ENCODE measurements around the gene SLC25A38. TPM values are rescaled to one million over a fixed set of nuclear protein-coding genes. Genes with fewer than 3 reads are reported as not detected.

SLC25A38 gene
- total and polyA plus RNA-seq, 5 experiments from 2014 or later, result 34.2 to 53.4 (median 51.7) TPM

DNA sequence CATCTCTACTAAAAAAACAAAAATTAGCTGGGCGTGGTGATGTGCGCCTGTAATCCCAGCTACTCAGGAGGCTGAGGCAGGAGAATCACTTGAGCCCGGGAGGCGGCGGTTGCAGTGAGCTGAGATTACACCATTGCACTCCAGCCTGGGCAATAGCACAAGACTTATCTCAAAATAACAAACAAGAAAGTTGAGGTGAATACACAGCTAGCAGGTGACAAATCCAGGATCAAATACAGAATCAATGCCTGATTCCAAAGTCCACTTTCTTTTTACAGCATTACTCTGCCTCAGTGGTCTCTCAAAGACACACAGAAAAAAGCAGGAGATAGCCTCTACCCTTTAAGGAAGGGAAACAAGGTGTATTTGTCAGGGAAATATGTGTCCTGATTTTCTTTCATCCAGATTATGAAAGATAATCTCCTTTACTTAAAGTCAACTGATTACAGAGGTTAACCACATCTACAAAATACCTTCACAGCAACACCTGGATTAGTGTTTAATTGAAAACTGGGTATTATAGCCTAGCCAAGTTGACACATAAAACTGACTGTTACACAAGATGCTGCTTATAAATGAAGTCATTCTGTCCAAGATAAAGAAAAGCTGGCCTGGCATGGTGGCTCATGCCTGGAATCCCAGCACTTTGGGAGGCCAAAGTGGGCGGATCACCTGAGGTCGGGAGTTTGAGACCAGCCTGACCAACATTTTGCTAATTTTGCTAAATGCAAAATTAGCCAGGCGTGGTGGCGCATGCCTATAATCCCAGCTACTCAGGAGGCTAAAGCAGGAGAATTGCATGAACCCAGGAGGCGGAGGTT is 4.0 kb upstream of the SLC25A38 start:
- Mint-ChIP-seq H3K4me3 (no peak overlapping the region), H3K9me3 (no peaks in the 10 kb centered on the region), H3K4me1 (peaks cover 6 to 21% (median 16%) of the 10 kb centered on the region in 4 donors), H3K36me3 (no peaks in the 10 kb centered on the region), H3K27ac (no peak overlapping the region), H3K27me3 (peaks cover 0 to 4% (median 0%) of the 10 kb centered on the region in 5 donors)
- POLR2A ChIA-PET, result interaction anchor here (0.7 kb wide), 1 partner anchor 1397 kb away, joined by 4 read pairs; no protein-coding TSS in a partner anchor
- ATAC-seq, result no peak
- DNase-seq, result no peak

DNA sequence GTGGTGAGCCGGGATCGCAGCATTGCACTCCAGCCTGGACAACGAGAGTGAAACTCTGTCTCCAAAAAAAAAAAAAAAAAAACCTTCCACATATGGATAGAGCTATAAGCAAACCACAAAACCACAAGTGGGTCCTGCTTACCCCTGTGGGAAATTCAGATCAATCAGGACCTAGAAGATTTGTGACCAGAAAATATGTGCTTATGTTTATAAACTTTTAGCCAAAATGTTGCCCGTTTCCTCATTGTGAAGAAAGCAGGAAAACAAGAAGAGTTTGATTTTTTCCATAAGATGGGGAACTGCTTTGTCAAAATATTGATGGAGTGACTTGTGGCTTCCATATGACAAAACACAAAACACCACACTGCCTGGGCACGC is 3.4 kb upstream of the SLC25A38 start:
- Mint-ChIP-seq H3K27ac (no peak overlapping the region), H3K27me3 (peaks cover 0 to 4% (median 0%) of the 10 kb centered on the region in 5 donors), H3K4me1 (peaks cover 6 to 26% (median 20%) of the 10 kb centered on the region in 4 donors), H3K36me3 (no peaks in the 10 kb centered on the region), H3K4me3 (no peak overlapping the region), H3K9me3 (no peaks in the 10 kb centered on the region)
- no peak for DNase-seq
- POLR2A ChIA-PET, result interaction anchor here (0.7 kb wide), 1 partner anchor 1397 kb away, joined by 4 read pairs; no protein-coding TSS in a partner anchor
- ATAC-seq, result no peak

DNA sequence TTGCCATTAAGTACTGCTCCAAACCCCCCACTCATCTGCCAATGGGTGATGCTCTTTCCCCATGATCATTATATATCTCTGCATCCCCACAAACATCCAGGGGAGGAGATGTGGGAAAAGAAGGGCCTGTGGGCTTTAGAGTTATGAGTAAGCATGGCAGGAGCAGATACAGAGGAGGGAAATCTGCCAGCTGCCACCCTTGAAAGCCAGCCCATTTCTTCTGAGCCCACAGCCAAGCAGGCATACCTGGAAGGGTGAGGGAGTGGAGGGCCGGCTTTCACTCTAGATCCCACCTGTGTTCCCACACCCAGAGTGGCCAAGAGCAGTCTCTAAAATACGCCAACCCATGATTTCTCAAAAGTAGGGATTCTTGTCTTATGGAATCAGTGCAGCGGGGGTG is 1.7 kb upstream of the SLC25A38 start:
- Mint-ChIP-seq H3K27me3 (peaks cover 0 to 4% (median 0%) of the 10 kb centered on the region in 5 donors), H3K36me3 (no peaks in the 10 kb centered on the region), H3K9me3 (no peaks in the 10 kb centered on the region), H3K4me3 (peak overlapping the region in 3 of 10 donors; percentile 4 to 28 (median 22)), H3K4me1 (peaks cover 15 to 43% (median 35%) of the 10 kb centered on the region in 4 donors), H3K27ac (peak overlapping the region in 5 of 10 donors; percentile 22 to 73 (median 65))
- POLR2A ChIA-PET, result interaction anchor here (0.7 kb wide), 1 partner anchor 172 kb away, joined by 3 read pairs; no protein-coding TSS in a partner anchor
- DNase-seq, result no peak
- ATAC-seq, result no peak

DNA sequence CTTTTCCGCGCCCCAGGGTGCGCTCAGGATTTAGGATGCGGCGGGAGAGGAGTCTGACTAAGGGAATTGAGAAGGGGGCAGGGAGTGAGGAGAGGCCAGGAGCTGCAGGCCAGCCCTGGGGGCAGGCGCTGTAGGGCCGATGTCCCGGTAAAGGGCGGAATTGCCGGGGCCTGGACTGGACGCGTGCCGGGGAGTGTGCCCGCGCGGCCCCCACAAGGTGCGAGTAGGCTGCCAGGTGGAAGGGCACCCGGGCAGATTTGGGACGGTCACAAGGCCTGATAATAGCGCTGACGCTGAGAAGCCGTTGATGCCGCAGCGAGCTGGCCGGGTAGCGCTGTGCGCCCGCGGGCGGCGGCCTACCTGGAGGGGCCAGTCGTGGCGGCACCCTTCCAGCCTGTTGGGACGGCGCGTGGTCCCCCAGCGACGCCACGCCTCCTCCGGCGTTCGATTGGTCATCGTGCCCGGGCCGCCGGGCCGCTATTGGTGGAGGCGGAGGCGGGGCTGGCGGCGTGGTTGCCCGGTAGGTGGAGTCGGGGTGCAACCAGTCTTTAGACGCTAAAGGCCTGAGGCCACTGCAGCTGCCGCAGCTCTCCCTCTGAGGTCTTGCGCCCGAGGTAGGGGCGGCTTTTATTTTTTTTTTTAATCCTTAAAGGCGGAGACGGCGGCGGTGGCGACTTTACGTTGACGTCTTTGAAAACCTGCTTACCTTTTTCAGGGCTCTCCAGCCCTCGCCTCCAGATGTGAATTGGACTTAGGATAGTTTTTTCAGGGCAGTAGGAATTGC is 903 bp downstream of the SLC25A38 start:
- Mint-ChIP-seq H3K36me3 (peaks cover 0 to 7% (median 0%) of the 10 kb centered on the region in 3 donors), H3K4me1 (peaks cover 32 to 65% (median 55%) of the 10 kb centered on the region in 4 donors), H3K27me3 (no peaks in the 10 kb centered on the region), H3K27ac (peak overlapping the region; percentile 98 to 100 (median 99)), H3K4me3 (peak overlapping the region; percentile 96 to 100 (median 99)), H3K9me3 (no peaks in the 10 kb centered on the region)
- POLR2A ChIA-PET, result interaction anchor here (0.6 to 7.0 kb wide), 6 partner anchors 21 to 1078 kb away, joined by 3 to 67 read pairs (median 3); partner anchors contain the start of gene RPSA
- ATAC-seq (peak; percentile 75 to 82), DNase-seq (peak; percentile 88 to 95 (median 92))

DNA sequence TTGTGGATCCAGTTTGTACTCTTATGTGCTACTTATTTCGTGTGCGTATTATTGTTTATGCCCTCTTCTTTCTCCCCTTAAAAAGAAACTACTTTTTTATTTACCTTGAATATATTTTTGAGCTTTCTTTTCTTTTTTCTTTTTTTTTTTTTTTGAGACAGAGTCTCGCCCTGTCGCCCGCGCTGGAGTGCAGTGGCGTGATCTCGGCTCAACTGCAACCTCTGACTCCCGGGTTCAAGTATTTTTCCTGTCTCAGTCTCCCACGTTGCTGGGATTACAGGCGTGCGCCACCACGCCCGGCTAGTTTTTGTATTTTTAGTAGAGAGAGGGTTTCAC is 1.5 kb downstream of the SLC25A38 start:
- DNase-seq, result no peak
- ATAC-seq, result no peak
- POLR2A ChIA-PET, result interaction anchor here (0.7 to 7.0 kb wide), 4 partner anchors 22 to 334 kb away, joined by 3 to 67 read pairs (median 3); partner anchors contain the start of gene RPSA
- Mint-ChIP-seq H3K27ac (peak overlapping the region; percentile 47 to 100 (median 99)), H3K36me3 (peaks cover 0 to 12% (median 0%) of the 10 kb centered on the region in 3 donors), H3K27me3 (no peaks in the 10 kb centered on the region), H3K9me3 (no peaks in the 10 kb centered on the region), H3K4me1 (peaks cover 34 to 70% (median 61%) of the 10 kb centered on the region in 4 donors), H3K4me3 (peak overlapping the region; percentile 96 to 100 (median 99))

DNA sequence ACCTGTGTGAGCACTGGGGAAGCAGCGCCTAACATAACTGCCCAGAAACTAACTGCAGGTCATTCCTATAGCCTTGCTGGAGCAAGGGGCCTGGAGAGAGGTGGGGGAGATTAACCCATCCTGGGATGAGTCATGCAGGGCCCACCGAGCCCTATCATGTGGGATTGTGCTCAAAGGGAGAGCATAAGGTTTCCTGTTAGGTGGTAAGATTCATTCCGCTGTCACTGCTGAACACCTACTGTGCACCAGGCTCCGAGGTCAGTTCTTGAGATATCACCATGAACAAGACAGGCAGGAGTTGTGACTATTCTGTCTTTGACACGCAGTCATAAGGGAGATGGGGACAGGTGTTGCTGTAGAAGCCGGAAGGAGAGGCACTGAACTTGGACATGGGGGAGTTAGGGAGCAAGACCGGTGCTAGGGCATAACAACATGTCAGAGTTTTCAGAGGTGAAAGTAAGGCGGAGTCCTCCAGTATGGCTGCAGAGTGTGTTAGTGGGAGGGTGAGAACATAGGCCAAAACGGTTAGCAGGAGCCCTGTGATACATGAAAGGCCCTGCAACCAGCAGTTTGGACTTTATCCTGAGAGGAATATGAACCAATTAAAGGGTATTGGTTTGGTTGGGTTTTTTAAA is 2.4 kb downstream of the SLC25A38 start:
- peaks cover 0 to 22% (median 3%) of the 10 kb centered on the region in 3 donors for H3K36me3 Mint-ChIP-seq
- DNase-seq (peak in 2 of 10 donors; percentile 3 to 16), ATAC-seq (no peak)
- no peaks in the 10 kb centered on the region for H3K27me3 Mint-ChIP-seq
- POLR2A ChIA-PET, result interaction anchor here (1.0 to 7.0 kb wide), 2 partner anchors 15 to 22 kb away, joined by 3 to 67 read pairs; partner anchors contain the start of gene RPSA
- H3K27ac Mint-ChIP-seq, result peak overlapping the region in 7 of 10 donors; percentile 32 to 100 (median 89)
- peak overlapping the region; percentile 96 to 100 (median 99) for H3K4me3 Mint-ChIP-seq
- peaks cover 34 to 80% (median 68%) of the 10 kb centered on the region in 4 donors for H3K4me1 Mint-ChIP-seq
- H3K9me3 Mint-ChIP-seq, result no peaks in the 10 kb centered on the region

DNA sequence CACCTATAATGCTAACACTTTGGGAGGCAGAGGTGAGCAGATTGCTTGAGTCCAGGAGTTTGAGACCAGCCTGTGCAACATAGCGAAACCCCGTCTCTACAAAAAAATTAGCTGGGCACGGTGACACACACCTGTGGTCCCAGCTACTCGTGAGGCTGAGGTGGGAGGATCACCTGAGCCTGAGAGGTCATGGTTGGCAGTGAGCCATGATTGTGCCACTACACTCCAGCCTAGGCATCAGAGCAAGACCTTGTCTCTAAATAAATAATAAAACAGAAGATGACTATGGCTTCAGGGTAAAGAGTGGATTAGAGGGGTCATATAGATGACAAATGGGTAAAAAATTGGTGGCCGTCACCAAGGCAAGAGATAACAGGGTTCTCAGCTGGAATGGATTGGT is 3.1 kb downstream of the SLC25A38 start:
- Mint-ChIP-seq H3K27me3 (no peaks in the 10 kb centered on the region), H3K4me3 (peak overlapping the region in 8 of 10 donors; percentile 7 to 71 (median 42)), H3K4me1 (peaks cover 34 to 87% (median 71%) of the 10 kb centered on the region in 4 donors), H3K27ac (peak overlapping the region in 5 of 10 donors; percentile 20 to 81 (median 51)), H3K9me3 (no peaks in the 10 kb centered on the region), H3K36me3 (peaks cover 0 to 29% (median 9%) of the 10 kb centered on the region in 3 donors)
- POLR2A ChIA-PET, result interaction anchor here (0.8 to 7.0 kb wide), 3 partner anchors 14 to 22 kb away, joined by 3 to 67 read pairs (median 4); partner anchors contain the start of gene RPSA
- no peak for ATAC-seq
- DNase-seq, result no peak

DNA sequence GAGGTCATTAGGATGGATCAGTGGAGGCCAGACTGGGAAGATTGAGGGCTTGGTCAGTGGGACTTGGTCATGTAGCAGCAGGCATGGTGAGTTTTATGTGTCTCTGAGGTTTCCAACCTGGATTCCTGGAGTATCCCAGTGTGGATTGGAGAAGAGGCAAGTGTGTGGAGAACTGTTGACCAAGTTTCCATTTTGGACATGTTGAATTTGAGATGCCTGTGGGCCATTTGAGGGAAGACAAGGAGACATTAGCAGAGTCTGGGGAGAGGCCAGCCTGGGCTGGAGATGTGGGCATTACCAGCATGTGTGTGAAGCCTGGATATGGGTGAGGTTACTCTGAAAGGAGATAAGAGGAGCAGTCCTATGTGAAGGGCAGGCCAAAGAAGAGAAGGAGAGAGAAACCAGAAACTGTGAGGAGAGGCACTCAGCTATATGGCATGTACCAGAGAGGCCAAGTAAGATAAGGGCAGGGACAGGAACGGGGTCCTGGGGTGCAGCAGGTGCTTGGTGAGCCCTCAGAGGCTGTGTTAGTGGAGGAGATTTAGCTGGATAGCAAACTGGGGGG is 4.3 kb downstream of the SLC25A38 start:
- H3K4me1 Mint-ChIP-seq, result peaks cover 34 to 85% (median 70%) of the 10 kb centered on the region in 4 donors
- peak overlapping the region; percentile 28 to 89 (median 73) for H3K27ac Mint-ChIP-seq
- H3K9me3 Mint-ChIP-seq, result no peaks in the 10 kb centered on the region
- peak overlapping the region in 8 of 10 donors; percentile 5 to 73 (median 45) for H3K4me3 Mint-ChIP-seq
- H3K36me3 Mint-ChIP-seq, result peaks cover 0 to 39% (median 9%) of the 10 kb centered on the region in 3 donors
- DNase-seq (no peak), ATAC-seq (no peak)
- no peaks in the 10 kb centered on the region for H3K27me3 Mint-ChIP-seq
- POLR2A ChIA-PET, result interaction anchor here (7.0 kb wide), 1 partner anchor 20 kb away, joined by 67 read pairs; the partner anchor contains the start of gene RPSA

DNA sequence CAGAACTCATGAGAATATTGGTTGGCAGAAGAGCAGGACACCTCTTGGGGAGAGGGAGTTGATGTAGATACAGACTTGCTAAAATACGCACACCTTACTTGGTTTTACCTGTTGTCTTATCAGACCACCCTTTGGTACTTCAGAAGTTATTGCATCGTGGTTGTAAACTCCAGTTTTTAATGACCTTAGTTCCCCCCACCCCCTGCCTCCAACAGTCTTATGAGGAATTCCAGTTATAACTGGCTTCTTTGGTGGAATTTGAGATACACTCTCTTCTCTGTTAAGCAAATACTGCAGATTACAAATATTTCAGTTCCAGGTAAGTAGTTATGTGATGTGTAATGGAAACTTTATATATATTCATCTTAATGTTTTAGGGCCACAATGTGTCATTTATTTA is 5.0 kb downstream of the SLC25A38 start:
- H3K27ac Mint-ChIP-seq, result peak overlapping the region in 8 of 10 donors; percentile 15 to 89 (median 52)
- POLR2A ChIA-PET, result interaction anchor here (7.0 kb wide), 1 partner anchor 20 kb away, joined by 67 read pairs; the partner anchor contains the start of gene RPSA
- DNase-seq (no peak), ATAC-seq (no peak)
- H3K9me3 Mint-ChIP-seq, result no peaks in the 10 kb centered on the region
- H3K4me3 Mint-ChIP-seq, result peak overlapping the region in 6 of 10 donors; percentile 15 to 73 (median 54)
- peaks cover 0 to 46% (median 9%) of the 10 kb centered on the region in 3 donors for H3K36me3 Mint-ChIP-seq
- H3K4me1 Mint-ChIP-seq, result peaks cover 34 to 78% (median 66%) of the 10 kb centered on the region in 4 donors
- no peaks in the 10 kb centered on the region for H3K27me3 Mint-ChIP-seq

DNA sequence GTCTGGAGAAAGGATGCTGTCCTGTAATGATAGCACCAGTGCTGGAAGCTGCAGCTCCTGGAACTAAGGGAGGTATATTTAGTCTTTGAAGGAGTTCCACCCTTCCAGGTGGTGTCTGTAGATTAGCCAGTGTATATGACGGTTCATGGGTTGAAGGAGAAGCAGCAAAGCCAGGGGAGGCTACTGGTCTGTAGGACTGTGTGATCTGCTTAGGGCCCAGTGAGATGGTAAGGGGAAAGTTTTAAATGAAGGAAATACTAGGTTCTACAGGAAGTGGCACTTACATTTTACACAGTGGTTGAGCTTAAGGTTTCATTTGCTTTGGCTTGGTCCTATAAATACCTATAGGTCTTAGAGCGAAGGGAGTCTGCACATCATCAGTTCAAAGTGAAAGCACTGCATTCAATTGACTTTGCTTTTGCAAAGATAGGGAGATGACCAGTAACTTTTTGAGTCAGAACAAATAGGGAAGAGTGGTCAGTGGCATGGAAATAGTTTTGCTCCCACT is 5.6 kb downstream of the SLC25A38 start:
- H3K36me3 Mint-ChIP-seq, result peaks cover 0 to 52% (median 9%) of the 10 kb centered on the region in 3 donors

DNA sequence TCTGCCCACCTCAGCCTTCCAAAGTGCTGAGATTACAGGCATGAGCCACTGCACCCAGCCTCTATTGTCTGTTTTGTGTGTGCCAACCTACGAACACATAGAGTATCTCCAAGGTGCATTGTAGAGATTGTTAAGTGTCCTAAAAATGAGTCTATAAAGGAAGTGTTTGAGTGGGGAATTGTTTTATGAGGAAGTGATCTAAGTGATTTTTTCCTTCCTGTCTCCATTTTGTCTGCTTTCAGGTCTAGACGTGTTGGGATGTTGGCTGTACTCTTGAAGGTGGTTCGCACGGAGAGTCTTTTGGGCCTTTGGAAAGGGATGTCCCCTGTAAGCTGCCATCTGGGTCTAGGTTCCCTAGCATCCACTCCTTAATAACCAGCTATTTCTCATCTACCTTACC is 7.0 kb downstream of the SLC25A38 start:
- Mint-ChIP-seq H3K27ac (peak overlapping the region in 7 of 10 donors; percentile 9 to 80 (median 41)), H3K9me3 (no peaks in the 10 kb centered on the region), H3K27me3 (no peaks in the 10 kb centered on the region), H3K4me3 (no peak overlapping the region), H3K4me1 (peaks cover 28 to 63% (median 55%) of the 10 kb centered on the region in 4 donors), H3K36me3 (peaks cover 0 to 66% (median 21%) of the 10 kb centered on the region in 3 donors)
- ATAC-seq, result no peak
- no peak for DNase-seq
- POLR2A ChIA-PET, result interaction anchor here (0.6 kb wide), 1 partner anchor 15 kb away, joined by 6 read pairs; no protein-coding TSS in a partner anchor

More for the DNA sequence above, 5.6 kb downstream of the SLC25A38 start:
- POLR2A ChIA-PET, result interaction anchor here (7.0 kb wide), 1 partner anchor 19 kb away, joined by 67 read pairs; the partner anchor contains the start of gene RPSA
- peak overlapping the region in 8 of 10 donors; percentile 9 to 78 (median 63) for H3K27ac Mint-ChIP-seq
- ATAC-seq (no peak), DNase-seq (no peak)
- peaks cover 31 to 73% (median 63%) of the 10 kb centered on the region in 4 donors for H3K4me1 Mint-ChIP-seq
- H3K9me3 Mint-ChIP-seq, result no peaks in the 10 kb centered on the region
- H3K4me3 Mint-ChIP-seq, result peak overlapping the region; percentile 1 to 61 (median 28)
- H3K27me3 Mint-ChIP-seq, result no peaks in the 10 kb centered on the region
